GM12801 (cell line): ENCODE data around the gene SLC19A1.

Experiments used
- TF ChIP-seq, protein P1 (sequence below): IDR thresholded peaks from one replicate; pipeline ENCODE4 v1.5.1; 2011; ENCODE audit warnings: control low read depth; ENCODE audit not compliant: insufficient read length; ENCODE audit errors: extremely low read depth

Gene SLC19A1

DNA sequence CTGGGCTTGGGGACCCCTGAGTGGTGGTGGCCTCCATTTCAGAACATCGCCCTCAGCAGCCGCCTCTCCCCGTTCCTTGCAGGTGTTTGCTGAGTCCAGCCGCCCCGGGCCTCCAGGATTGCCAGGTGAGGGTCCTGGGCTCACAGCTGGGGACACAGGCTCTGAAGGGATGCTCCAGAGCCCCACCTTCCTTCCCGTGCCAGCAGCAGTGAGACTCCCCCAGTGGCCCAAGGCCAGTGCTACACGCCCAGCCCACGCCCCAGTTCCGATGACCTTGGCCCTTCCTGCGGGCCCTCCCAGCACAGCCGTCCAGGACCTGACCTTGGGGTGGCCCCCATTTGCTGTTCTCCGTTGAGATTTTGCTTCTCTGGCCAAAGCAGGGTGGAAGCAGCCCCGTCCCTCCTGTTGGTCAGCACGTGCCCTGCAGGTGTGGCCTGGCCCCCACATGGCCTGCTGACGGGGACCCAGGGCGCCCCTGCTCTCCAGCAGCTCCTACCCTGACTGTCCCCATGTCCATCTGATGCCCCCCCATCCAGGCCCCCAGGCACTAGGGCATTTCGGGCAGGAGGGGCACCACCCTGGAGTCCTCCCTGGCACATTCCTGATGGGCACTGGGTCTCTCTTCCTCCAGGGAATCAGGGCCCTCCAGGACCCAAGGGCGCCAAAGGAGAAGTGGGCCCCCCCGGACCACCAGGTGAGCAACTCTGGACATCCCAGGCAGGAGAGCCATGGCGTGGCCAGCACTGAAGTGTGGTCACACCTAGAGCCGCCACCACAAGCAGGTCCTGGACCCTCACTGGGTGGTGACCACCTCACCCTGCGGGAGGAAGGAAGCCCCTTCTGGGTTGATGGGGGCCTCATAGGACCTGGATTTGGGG lies 45.0 kb downstream of the SLC19A1 start:
- TF ChIP-seq, protein P1, sequence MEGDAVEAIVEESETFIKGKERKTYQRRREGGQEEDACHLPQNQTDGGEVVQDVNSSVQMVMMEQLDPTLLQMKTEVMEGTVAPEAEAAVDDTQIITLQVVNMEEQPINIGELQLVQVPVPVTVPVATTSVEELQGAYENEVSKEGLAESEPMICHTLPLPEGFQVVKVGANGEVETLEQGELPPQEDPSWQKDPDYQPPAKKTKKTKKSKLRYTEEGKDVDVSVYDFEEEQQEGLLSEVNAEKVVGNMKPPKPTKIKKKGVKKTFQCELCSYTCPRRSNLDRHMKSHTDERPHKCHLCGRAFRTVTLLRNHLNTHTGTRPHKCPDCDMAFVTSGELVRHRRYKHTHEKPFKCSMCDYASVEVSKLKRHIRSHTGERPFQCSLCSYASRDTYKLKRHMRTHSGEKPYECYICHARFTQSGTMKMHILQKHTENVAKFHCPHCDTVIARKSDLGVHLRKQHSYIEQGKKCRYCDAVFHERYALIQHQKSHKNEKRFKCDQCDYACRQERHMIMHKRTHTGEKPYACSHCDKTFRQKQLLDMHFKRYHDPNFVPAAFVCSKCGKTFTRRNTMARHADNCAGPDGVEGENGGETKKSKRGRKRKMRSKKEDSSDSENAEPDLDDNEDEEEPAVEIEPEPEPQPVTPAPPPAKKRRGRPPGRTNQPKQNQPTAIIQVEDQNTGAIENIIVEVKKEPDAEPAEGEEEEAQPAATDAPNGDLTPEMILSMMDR: no peak

DNA sequence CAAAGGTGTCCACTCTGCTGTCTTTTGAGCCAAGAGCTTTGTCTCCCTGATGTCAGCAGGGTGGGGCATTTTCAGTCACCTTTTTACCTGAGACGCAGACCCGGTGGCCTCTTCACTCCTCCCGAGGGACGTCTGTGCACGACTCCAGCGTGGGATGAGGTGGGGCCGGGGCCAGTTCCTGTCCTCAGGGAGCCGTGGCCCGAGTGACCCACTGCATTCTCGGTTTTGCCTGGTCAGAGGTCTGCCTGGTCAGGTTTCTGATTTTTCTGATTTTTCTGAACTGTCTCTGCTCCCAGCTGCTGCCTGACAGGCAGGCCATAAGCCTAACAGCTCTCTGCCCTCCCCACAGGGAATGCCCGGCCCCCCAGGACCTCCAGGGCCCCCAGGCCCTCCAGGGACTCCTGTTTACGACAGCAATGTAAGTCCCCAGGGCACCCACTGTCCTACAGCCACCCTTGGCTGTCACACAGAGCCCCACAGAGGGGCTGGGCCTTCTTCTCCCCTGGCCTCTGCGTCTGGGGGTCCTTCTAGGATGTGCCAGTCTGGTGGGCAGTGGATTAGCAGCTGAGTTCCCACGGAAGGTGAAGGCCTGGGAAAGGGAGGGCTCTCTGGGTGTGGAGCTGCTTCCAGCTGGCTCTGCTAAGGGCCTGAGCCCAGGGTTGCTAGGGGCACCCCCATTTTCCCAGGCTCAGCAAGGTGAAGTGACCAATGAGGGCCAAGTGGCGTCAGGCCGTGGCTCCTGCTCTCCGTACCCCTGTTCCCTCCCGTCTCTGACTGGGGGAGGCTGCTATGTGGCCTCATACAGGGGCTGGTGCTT lies 45.9 kb downstream of the SLC19A1 start:
- TF ChIP-seq, protein P1: no peak

DNA sequence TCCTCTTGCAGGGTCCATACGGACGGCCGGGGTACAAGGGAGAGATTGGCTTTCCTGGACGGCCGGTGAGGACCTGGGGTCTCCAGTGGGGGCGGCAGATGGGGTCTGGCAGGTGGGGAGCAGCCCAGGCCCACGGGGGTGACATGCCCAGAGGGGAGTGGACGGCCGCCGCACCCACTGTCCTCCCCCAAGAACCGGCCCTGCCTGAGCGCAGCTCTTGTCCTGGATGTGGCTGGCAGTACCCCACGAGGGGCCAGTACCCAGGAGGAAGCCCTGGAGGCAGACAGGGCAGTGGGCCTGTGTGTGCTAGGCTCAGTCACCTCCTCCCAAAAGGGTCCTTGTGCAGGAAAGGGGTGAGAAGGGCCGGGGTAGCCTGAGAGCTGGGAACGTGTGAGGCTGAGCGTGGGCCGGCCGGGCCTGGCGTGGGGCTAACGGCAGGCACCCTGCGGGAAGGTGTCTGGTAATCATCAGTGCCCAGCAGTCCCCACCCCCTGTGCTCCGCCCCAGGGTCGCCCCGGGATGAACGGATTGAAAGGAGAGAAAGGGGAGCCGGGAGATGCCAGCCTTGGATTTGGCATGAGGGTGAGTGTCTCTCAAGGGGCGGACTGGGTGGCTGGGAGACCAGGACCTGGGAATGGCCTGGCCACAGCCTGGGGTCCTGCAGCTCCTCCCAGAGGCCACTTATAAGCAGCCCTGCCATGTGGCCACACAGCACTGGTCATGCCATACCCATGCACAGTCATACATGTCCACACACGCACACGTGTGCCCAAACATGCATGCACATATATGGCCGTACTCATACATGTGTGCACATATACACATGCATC lies 47.2 kb downstream of the SLC19A1 start:
- TF ChIP-seq, protein P1: no peak

DNA sequence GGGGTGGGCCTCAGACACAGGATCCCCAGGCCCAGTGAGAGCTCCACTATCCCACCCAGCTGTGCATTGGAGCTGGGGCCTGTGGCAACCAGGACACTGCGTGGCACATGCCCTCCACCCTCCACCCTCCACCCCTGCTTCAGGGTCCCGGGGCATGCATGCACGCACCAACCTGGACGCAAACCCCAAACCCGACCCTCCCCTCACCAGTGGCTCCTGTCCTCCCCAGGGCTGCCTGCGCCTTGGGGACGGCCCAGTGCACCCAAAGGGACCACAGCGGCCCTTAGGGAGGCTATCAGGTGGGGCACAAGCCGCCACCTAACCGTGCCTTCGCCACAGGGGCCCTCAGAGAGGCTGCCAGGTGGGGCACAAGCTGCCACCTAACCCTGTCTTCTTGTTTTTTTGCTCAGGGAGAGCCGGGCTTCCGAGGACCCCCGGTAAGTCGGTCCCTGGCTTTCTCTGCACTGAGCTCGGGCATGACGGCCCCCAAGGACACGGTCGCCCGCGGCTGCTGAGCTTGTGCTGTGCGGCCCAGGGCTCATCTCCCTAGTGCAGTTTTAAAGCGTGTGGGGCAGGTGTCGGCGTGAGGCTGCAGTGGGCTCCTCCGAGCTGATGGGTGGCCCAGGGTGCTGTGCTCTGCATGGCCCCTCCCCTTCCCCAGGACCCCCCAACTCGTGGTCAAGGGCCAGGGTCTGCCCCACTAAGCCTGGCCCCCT lies 47.9 kb downstream of the SLC19A1 start:
- TF ChIP-seq, protein P1: no peak

DNA sequence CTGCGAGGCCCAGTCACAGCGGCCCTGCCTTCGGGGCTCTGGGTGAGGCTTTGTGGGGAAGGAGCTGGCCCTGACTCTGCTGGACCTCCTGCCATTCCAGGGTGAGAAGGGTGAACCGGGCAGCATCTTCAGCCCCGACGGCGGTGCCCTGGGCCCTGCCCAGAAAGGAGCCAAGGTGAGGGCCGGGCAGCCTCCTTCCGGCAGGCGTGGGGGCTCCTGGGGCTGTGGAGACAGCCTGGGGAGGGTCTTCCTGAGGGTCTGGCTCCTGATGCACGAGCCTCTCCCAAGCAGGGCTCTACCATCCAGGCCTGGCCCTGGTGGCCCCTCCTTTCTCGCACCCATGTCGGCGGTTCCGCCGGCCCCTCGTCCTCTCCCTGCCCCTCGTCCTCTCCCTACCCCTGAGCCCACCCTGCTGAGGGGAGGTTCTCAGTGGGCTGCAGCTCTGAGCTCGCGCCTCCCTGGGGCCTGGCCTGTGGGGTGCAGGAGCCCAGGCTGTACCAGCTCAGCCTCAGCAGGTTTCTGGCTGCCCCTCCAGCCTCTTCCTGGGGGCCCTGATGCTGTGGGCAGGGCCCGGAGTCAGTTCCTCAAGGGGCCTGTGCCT lies 48.7 kb downstream of the SLC19A1 start:
- TF ChIP-seq, protein P1: no peak

DNA sequence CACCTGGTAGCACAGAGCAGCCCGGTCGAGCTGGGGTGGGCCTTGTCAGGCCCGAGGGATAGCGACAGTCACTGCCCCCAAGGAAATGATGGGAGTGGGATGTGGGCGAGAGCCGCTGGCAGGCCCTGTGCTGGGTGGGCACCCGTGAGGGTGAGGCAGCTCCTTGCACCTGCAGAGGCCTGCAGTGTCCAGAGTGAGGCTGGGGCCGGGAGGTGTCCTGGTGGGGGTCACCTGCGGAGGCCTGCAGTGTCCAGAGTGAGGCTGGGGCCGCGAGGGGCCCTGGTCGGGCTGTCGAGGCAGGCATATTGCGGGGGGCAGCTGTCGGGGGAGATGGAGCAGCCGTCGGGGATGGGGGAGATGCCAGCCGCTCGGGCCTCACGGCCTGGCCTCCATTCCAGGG lies 49.5 kb downstream of the SLC19A1 start:
- TF ChIP-seq, protein P1: no peak
